Neuronal stem cell (in vitro differentiated cells): Measurements from ENCODE around the gene KIF3B.
"Not testable (repeated sequence)": the region's sequence is repeated elsewhere in the genome, so short reads cannot be mapped to it uniquely, and the experiment has no call there.

ENCODE experiments used
- DNase-seq: peaks from one replicate; pipeline ENCODE4 v3.0.0-alpha.2; 2013; ENCODE audit warnings: low spot score
- H2AFZ ChIP-seq: one replicate; pipeline ENCODE4 v1.6.1; 2013; ENCODE audit warnings: mild to moderate bottlenecking, low read length, inconsistent platforms
- H2AK5ac ChIP-seq: 2 replicates; pipeline ENCODE4 v1.6.1; 2013; ENCODE audit warnings: low read depth, mild to moderate bottlenecking, inconsistent platforms, low read length, moderate library complexity, mixed read lengths
- H2BK120ac ChIP-seq: 2 replicates; pipeline ENCODE4 v1.6.1; 2013; ENCODE audit warnings: low read depth, mild to moderate bottlenecking, inconsistent platforms, low read length, moderate library complexity, mixed read lengths
- H2BK12ac ChIP-seq: one replicate; pipeline ENCODE4 v1.6.1; 2013; ENCODE audit warnings: low read length, inconsistent platforms
- H2BK15ac ChIP-seq: 2 replicates; pipeline ENCODE4 v1.6.1; 2013; ENCODE audit warnings: mild to moderate bottlenecking, low read length, inconsistent platforms, mixed read lengths
- H2BK5ac ChIP-seq: one replicate; pipeline ENCODE4 v1.6.1; 2013; ENCODE audit warnings: inconsistent platforms, mild to moderate bottlenecking, low read length, moderate library complexity
- H3K14ac ChIP-seq: one replicate; pipeline ENCODE4 v1.6.1; 2013; ENCODE audit warnings: low read length, inconsistent platforms
- H3K18ac ChIP-seq: 2 replicates; pipeline ENCODE4 v1.6.1; 2013; ENCODE audit warnings: low read length, inconsistent platforms
- H3K23ac ChIP-seq: 2 replicates; pipeline ENCODE4 v1.6.1; 2013; ENCODE audit warnings: low read depth, mild to moderate bottlenecking, mixed read lengths, low read length, inconsistent platforms; ENCODE audit not compliant: poor library complexity
- H3K27ac ChIP-seq: replicated peaks from 3 replicates; pipeline ENCODE4 v1.5.1; 2013; ENCODE audit warnings: low read length, inconsistent platforms
- H3K27me3 ChIP-seq, 3 experiments: 2 replicates each; pipeline ENCODE4 v1.6.1; 2013; ENCODE audit warnings: low read length in 3 of 3, mild to moderate bottlenecking in 2 of 3, inconsistent platforms in 1 of 3, low read depth in 1 of 3, mixed read lengths in 1 of 3, moderate library complexity in 1 of 3; ENCODE audit not compliant: control insufficient read depth in 3 of 3, insufficient read depth in 3 of 3
- H3K36me3 ChIP-seq, 2 donors: replicated peaks in 1 of 2; 2 replicates each; pipeline ENCODE4 v1.6.1; 2013; ENCODE audit warnings: low read length in 2 of 2; ENCODE audit not compliant: control insufficient read depth in 2 of 2, insufficient read depth in 2 of 2
- H3K4ac ChIP-seq: 2 replicates; pipeline ENCODE4 v1.6.1; 2013; ENCODE audit warnings: inconsistent platforms, mild to moderate bottlenecking, low read length, moderate library complexity
- H3K4me1 ChIP-seq, 2 donors: 1 replicate in 1 of 2; 2 replicates in 1 of 2; pipeline ENCODE4 v1.6.1; 2013; ENCODE audit warnings: low read length in 2 of 2, low read depth in 1 of 2; ENCODE audit not compliant: control insufficient read depth in 2 of 2, insufficient read depth in 1 of 2
- H3K4me2 ChIP-seq: one replicate; pipeline ENCODE4 v1.6.1; 2013; ENCODE audit warnings: mild to moderate bottlenecking, low read length, inconsistent platforms; ENCODE audit not compliant: insufficient read depth, poor library complexity, severe bottlenecking
- H3K4me3 ChIP-seq, 2 donors: 2 replicates each; pipeline ENCODE4 v1.5.1; 2013; ENCODE audit warnings: low read length in 2 of 2, mild to moderate bottlenecking in 2 of 2, inconsistent platforms in 1 of 2, moderate library complexity in 1 of 2
- H3K79me1 ChIP-seq: one replicate; pipeline ENCODE4 v1.6.1; 2013; ENCODE audit warnings: low read depth, mild to moderate bottlenecking, inconsistent platforms, low read length, moderate library complexity
- H3K9ac ChIP-seq: one replicate; pipeline ENCODE4 v1.6.1; 2013; ENCODE audit warnings: mild to moderate bottlenecking, low read depth, low read length, inconsistent platforms; ENCODE audit not compliant: poor library complexity
- H3K9me3 ChIP-seq, 2 donors: replicated peaks in 1 of 2; 2 replicates each; pipeline versions ENCODE3 to v1.6.1; 2013; ENCODE audit warnings: low read length in 2 of 2, mild to moderate bottlenecking in 2 of 2, inconsistent platforms in 1 of 2, low read depth in 1 of 2, mixed read lengths in 1 of 2, moderate library complexity in 1 of 2; ENCODE audit not compliant: control insufficient read depth in 2 of 2, insufficient read depth in 1 of 2
- H4K8ac ChIP-seq: one replicate; pipeline ENCODE4 v1.6.1; 2013; ENCODE audit warnings: low read depth, mild to moderate bottlenecking, inconsistent platforms, low read length, moderate library complexity
- H4K91ac ChIP-seq: one replicate; pipeline ENCODE4 v1.6.1; 2013; ENCODE audit warnings: low read length, low read depth, mild to moderate bottlenecking, inconsistent platforms; ENCODE audit not compliant: poor library complexity
- WGBS, 2 donors: extraction: QIAGEN DNeasy Blood & Tissue Kit; methylation state at CpG; one replicate each; pipeline ENCODE4 v1.1.7; 2013; ENCODE audit warnings: missing lambda C conversion rate in 2 of 2, mixed read lengths in 1 of 2; ENCODE audit not compliant: insufficient read length in 2 of 2, insufficient replicate concordance in 1 of 2; ENCODE audit errors: extremely low coverage in 2 of 2; 5-methylcytosine and 5-hydroxymethylcytosine counted together

KIF3B gene

GRCh38 chr20:32321390-32321789 lies 43.9 kb downstream of the KIF3B start:
- DNase-seq: no peak
- Histone ChIP-seq H3K14ac (no peak overlapping the region), H3K36me3 (peaks cover 2 to 37% of the 10 kb centered on the region in 2 donors), H2BK5ac (no peak overlapping the region), H3K4ac (no peak overlapping the region), H3K9ac (no peak overlapping the region), H3K4me1 (no peaks in the 10 kb centered on the region), H2BK15ac (no peak overlapping the region), H4K91ac (no peak overlapping the region), H4K8ac (no peak overlapping the region), H3K4me3 (no peak overlapping the region), H3K23ac (no peak overlapping the region), H2AK5ac (no peak overlapping the region), H3K79me1 (no peaks in the 10 kb centered on the region), H2BK12ac (no peak overlapping the region), H3K27ac (no peak overlapping the region), H3K27me3 (no peaks in the 10 kb centered on the region), H2BK120ac (no peak overlapping the region), H3K18ac (no peak overlapping the region), H3K4me2 (no peak overlapping the region), H3K9me3 (no peaks in the 10 kb centered on the region), H2AFZ (no peak overlapping the region)
- no CpG with 5 or more reads among the region's 1 CpG for WGBS, 2 donors

GRCh38 chr20:32322260-32322659 lies 44.8 kb downstream of the KIF3B start:
- H2BK120ac ChIP-seq, H3K23ac ChIP-seq, H3K9me3 ChIP-seq, DNase-seq, H3K9ac ChIP-seq, H3K27ac ChIP-seq, H3K14ac ChIP-seq, H3K4me2 ChIP-seq, H2AFZ ChIP-seq, H3K4me1 ChIP-seq, H2BK15ac ChIP-seq, H3K4me3 ChIP-seq, H3K18ac ChIP-seq, H4K91ac ChIP-seq, H3K27me3 ChIP-seq, H4K8ac ChIP-seq, H2BK5ac ChIP-seq, H2AK5ac ChIP-seq, H3K4ac ChIP-seq, H3K79me1 ChIP-seq, H2BK12ac ChIP-seq: not testable (repeated sequence)
- WGBS, 2 donors: no CpG with 5 or more reads among the region's 12 CpGs
- peaks cover 0 to 36% of the 10 kb centered on the region in 2 donors for H3K36me3 ChIP-seq

DNA sequence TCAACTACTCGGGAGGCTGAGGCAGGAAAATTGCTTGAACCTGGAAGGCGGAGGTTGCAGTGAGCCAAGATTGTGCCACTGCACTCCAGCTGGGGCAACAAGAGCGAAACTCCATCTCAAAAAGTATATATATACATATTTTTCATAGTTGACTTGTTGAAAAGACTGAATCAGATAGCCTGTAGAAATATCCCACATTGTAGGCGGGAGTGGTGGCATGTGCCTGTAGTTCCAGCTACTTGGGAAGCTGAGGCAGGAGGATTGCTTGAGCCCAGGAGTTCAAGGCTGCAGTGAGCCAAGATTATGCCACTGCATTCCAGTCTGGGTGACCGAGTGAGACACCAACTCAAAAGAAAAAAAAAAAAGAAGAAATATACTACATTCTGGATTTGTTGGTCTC lies 46.3 kb downstream of the KIF3B start:
- no CpG with 5 or more reads among the region's 5 CpGs for WGBS, 2 donors
- H3K18ac ChIP-seq, H3K23ac ChIP-seq, DNase-seq, H3K4me2 ChIP-seq, H4K91ac ChIP-seq, H3K4me3 ChIP-seq, H2BK120ac ChIP-seq, H3K27me3 ChIP-seq, H4K8ac ChIP-seq, H2BK15ac ChIP-seq, H3K14ac ChIP-seq, H3K4me1 ChIP-seq, H2BK5ac ChIP-seq, H2AFZ ChIP-seq, H2AK5ac ChIP-seq, H3K4ac ChIP-seq, H3K9me3 ChIP-seq, H3K79me1 ChIP-seq, H3K27ac ChIP-seq, H3K9ac ChIP-seq, H2BK12ac ChIP-seq: not testable (repeated sequence)
- peaks cover 3 to 34% of the 10 kb centered on the region in 2 donors for H3K36me3 ChIP-seq

DNA sequence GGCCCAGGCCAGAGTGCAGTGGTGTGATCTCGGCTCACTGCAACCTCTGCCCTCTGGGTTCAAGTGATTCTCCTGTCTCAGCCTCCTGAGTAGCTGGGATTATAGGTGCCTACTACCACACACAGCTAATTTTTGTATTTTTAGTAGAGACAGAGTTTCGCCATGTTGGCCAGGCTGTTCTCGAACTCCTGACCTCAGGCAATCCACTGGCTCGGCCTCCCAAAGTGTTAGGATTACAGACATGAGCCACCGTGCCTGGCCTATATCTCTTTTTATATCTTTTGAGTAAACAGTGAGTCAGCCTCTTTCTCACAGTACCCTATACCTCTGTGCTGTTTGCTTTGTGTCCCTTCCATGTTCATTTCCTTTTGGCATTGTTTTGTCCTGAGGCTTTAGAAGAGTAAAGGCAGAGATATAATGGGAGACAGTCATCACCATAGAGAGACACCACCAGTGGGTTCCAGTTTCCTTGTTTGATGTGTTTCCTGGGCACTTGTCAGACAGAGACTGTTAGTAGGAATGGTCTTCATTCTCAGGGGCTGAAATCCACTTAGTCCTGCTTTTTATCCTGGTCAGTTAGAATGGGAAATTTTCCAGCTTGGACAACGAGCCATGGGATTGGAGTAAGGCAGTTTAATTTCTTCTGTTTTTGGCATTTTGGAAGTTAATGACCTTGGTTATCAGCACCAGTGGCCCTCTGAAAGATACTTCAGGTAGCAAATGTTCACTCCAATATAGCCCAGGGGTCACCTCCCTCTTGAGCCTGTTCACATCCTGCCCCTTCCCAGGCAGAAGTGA lies 48.5 kb downstream of the KIF3B start:
- no peak overlapping the region for H3K14ac ChIP-seq
- no peak overlapping the region for H3K4me2 ChIP-seq
- H3K18ac ChIP-seq: no peak overlapping the region
- DNase-seq: no peak
- H2BK120ac ChIP-seq: no peak overlapping the region
- no peaks in the 10 kb centered on the region for H3K79me1 ChIP-seq
- H2AFZ ChIP-seq: no peak overlapping the region
- no peaks in the 10 kb centered on the region for H3K9me3 ChIP-seq
- no peaks in the 10 kb centered on the region for H3K4me1 ChIP-seq
- no peak overlapping the region for H3K4ac ChIP-seq
- H4K91ac ChIP-seq: no peak overlapping the region
- H3K9ac ChIP-seq: no peak overlapping the region
- no peak overlapping the region for H2BK12ac ChIP-seq
- H3K36me3 ChIP-seq: peaks cover 3 to 44% of the 10 kb centered on the region in 2 donors
- H3K27ac ChIP-seq: no peak overlapping the region
- H2BK5ac ChIP-seq: no peak overlapping the region
- no peak overlapping the region for H2AK5ac ChIP-seq
- no peak overlapping the region for H2BK15ac ChIP-seq
- no peak overlapping the region for H3K4me3 ChIP-seq
- no peaks in the 10 kb centered on the region for H3K27me3 ChIP-seq
- no CpG with 5 or more reads among the region's 6 CpGs for WGBS, 2 donors
- no peak overlapping the region for H3K23ac ChIP-seq
- H4K8ac ChIP-seq: no peak overlapping the region
